Type B pancreatic cell (in vitro differentiated cells): ENCODE measurements around the gene LRMDA. TPM values are rescaled to one million over a fixed set of nuclear protein-coding genes. Genes with fewer than 3 reads are reported as not detected.

Experiments used
- DNase-seq: peaks from one replicate; pipeline ENCODE4 v3.0.0; 2021; ENCODE audit warnings: mixed read lengths; ENCODE audit not compliant: unreplicated experiment; ENCODE audit errors: extremely low spot score
- H3K27ac Mint-ChIP-seq: 2 replicates; pipeline ENCODE4 v1.8.0; 2021; ENCODE audit warnings: mild to moderate bottlenecking, mixed read lengths
- H3K27me3 Mint-ChIP-seq: 2 replicates; pipeline ENCODE4 v1.8.0; 2021; ENCODE audit warnings: mixed read lengths
- H3K36me3 Mint-ChIP-seq: 2 replicates; pipeline ENCODE4 v1.8.0; 2021; ENCODE audit warnings: mixed read lengths
- H3K4me1 Mint-ChIP-seq: one replicate; pipeline ENCODE4 v1.8.0; 2021; ENCODE audit warnings: mixed read lengths; ENCODE audit not compliant: unreplicated experiment
- H3K4me3 Mint-ChIP-seq: 2 replicates; pipeline ENCODE4 v1.8.0; 2021; ENCODE audit warnings: mild to moderate bottlenecking, mixed read lengths
- H3K9me3 Mint-ChIP-seq: 2 replicates; pipeline ENCODE4 v1.8.0; 2021; ENCODE audit warnings: mixed read lengths
- CTCF ChIP-seq: fragments of 200-600 bp; sonication (generic); conservative IDR thresholded peaks from 2 replicates; pipeline ENCODE4 v1.5.0; 2021; ENCODE audit warnings: antibody characterized with exemption, mild to moderate bottlenecking
- total RNA-seq: library from RNA; stranded (reverse); gene quantifications from 2 replicates; pipeline ENCODE4 v1.2.1, GENCODE V29; 2021; ENCODE audit warnings: low replicate concordance

LRMDA gene
- total RNA-seq, 1 donor from 2014 or later = 2.0 TPM

DNA sequence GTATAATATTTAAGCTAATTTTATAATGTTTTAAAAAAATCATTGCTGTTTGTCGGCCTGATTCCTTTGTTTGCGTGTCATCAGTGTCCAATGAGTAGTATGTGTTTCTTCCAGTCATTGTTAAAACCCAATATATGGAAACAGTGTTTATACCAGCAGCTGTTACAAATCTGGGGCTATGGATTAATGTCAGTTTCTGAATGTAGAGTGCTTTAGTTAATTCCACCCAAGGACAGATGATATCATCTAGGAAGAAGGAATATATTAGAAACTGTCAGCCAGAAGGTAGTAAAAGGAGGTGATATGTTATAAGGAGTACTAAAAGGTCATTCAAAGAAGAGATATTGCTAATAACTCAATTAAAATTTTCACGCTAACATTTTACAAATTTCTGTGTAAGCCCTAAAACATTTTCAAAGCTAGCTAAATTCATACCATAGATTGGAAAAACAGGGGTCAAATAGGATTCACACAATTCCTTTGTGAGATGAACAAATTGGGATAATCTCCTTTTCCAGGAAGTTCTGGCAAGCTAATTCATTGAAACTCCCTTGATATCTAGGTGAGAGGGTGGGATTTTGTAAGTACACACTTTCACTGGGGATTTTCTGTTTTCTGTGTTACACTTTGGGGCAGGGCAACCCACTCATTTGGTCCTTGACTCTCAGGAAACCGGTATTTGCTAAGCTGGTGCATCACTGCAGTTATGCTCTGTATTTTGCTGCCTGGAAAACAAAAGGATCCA lies 448.8 kb downstream of the LRMDA start:
- Mint-ChIP-seq H3K36me3 (peaks cover 4% of the 10 kb centered on the region), H3K4me3 (no peak overlapping the region), H3K9me3 (peaks cover 9% of the 10 kb centered on the region), H3K27me3 (peaks cover 39% of the 10 kb centered on the region), H3K27ac (no peak overlapping the region), H3K4me1 (peaks cover 10% of the 10 kb centered on the region)
- DNase-seq = no peak
- TF ChIP-seq CTCF = no peak

DNA sequence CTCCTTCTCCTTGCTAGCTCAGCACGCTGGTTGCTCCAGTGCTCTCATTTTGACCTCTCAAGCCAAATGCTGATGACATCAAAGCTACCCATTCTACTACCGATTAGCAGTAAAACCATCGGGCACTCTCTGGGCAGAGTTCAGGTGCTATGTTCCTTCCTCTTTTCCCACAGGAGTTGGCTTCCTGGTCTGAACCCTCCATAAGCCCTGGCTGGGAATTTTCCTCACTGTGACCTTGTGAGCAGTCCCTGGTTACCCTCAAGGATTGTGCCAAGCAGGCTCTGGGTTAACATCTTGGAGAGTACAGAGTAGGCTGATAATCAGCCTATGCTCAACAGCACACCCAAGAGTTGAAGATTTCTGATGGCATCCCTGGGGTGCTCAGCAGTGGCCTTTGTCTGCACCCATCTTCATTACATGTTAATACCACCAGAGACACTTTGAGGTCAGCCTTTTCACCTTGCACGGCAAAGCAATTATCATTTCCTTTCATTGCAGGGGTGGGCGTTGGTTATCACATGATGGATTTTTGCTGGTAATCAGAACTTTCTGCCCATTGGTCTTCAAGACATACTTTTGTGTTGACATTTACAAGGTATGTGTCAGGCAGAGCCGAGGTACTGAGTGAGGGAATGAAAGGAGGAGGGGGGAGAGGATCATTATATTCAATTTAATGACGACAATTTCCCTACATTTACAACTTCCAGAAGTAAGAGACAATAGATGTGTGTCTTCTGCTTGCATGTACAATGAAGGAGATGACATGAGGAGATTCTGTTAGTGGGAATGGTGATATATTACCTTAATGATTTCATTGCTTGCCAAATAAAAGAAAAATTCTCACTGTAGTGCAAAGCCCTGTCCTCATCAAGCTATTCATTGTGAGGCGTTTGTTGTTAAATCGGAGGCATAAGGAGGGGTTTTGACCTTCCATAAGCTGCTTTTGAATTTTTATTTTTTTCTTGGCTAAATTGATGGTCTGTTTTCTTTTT lies 452.0 kb downstream of the LRMDA start:
- peaks cover 4% of the 10 kb centered on the region for H3K36me3 Mint-ChIP-seq
- no peak overlapping the region for H3K27ac Mint-ChIP-seq
- no peak for TF ChIP-seq CTCF
- peaks cover 20% of the 10 kb centered on the region for H3K27me3 Mint-ChIP-seq
- peaks cover 15% of the 10 kb centered on the region for H3K4me1 Mint-ChIP-seq
- H3K9me3 Mint-ChIP-seq = peaks cover 4% of the 10 kb centered on the region
- no peak overlapping the region for H3K4me3 Mint-ChIP-seq
- no peak for DNase-seq

GRCh38 chr10:75884808-75885207 lies 453.4 kb downstream of the LRMDA start:
- Mint-ChIP-seq H3K4me1 (peaks cover 27% of the 10 kb centered on the region), H3K27me3 (peaks cover 17% of the 10 kb centered on the region), H3K36me3 (peaks cover 4% of the 10 kb centered on the region), H3K9me3 (peaks cover 4% of the 10 kb centered on the region), H3K27ac (no peak overlapping the region), H3K4me3 (no peak overlapping the region)
- TF ChIP-seq CTCF = no peak
- no peak for DNase-seq

GRCh38 chr10:75887369-75887768 lies 455.9 kb downstream of the LRMDA start:
- Mint-ChIP-seq H3K27me3 (peaks cover 15% of the 10 kb centered on the region), H3K4me3 (no peak overlapping the region)
- no peak for TF ChIP-seq CTCF

GRCh38 chr10:75887992-75888680 lies 456.7 kb downstream of the LRMDA start:
- Mint-ChIP-seq H3K36me3 (no peaks in the 10 kb centered on the region), H3K4me3 (no peak overlapping the region), H3K27me3 (peaks cover 17% of the 10 kb centered on the region), H3K27ac (no peak overlapping the region), H3K9me3 (no peaks in the 10 kb centered on the region), H3K4me1 (peaks cover 20% of the 10 kb centered on the region)
- no peak for TF ChIP-seq CTCF
- no peak for DNase-seq

More at GRCh38 chr10:75887369-75887768, 455.9 kb downstream of the LRMDA start:
- H3K4me1 Mint-ChIP-seq = peaks cover 20% of the 10 kb centered on the region
- no peaks in the 10 kb centered on the region for H3K36me3 Mint-ChIP-seq
- H3K27ac Mint-ChIP-seq = no peak overlapping the region
- no peak for DNase-seq
- H3K9me3 Mint-ChIP-seq = no peaks in the 10 kb centered on the region
